ENCODE data around the gene MAPKAP1.
A peak's percentile ranks its signal among the peaks of the same experiment; 100 is the strongest.

Gene MAPKAP1

GRCh38 chr9:125739436-125739835 lies 32.4 kb upstream of the MAPKAP1 start:
- Histone ChIP-seq H3K9ac (ENCODE audit: low read depth in 1 of 2, low read length in 2 of 2) (no peak overlapping the region), H3K27ac (ENCODE audit: low read depth, low read length) (no peak overlapping the region), H3K9me3 (ENCODE audit: control insufficient read depth in 1 of 2, low read length in 2 of 2) (no peaks in the 10 kb centered on the region), H3K4me3 (ENCODE audit: low read depth in 1 of 2, low read length in 2 of 2) (no peak overlapping the region), H3K4me1 (ENCODE audit: control insufficient read depth in 1 of 2, insufficient read depth in 2 of 2, low read length in 2 of 2) (no peaks in the 10 kb centered on the region), H3K36me3 (ENCODE audit: control insufficient read depth in 1 of 2, insufficient read depth in 2 of 2, low read length in 2 of 2) (no peaks in the 10 kb centered on the region), H3K27me3 (ENCODE audit: control insufficient read depth in 1 of 2, insufficient read depth in 2 of 2, low read length in 2 of 2) (no peaks in the 10 kb centered on the region)

GRCh38 chr9:125732562-125732961 lies 25.6 kb upstream of the MAPKAP1 start:
- H3K36me3 ChIP-seq (ENCODE audit: control insufficient read depth in 1 of 2, insufficient read depth in 2 of 2, low read length in 2 of 2), result no peaks in the 10 kb centered on the region
- no peaks in the 10 kb centered on the region for H3K9me3 ChIP-seq (ENCODE audit: control insufficient read depth in 1 of 2, low read length in 2 of 2)
- H3K4me1 ChIP-seq (ENCODE audit: control insufficient read depth in 1 of 2, insufficient read depth in 2 of 2, low read length in 2 of 2), result no peaks in the 10 kb centered on the region
- no peak overlapping the region for H3K9ac ChIP-seq (ENCODE audit: low read depth in 1 of 2, low read length in 2 of 2)
- H3K27ac ChIP-seq (ENCODE audit: low read depth, low read length), result no peak overlapping the region
- H3K4me3 ChIP-seq (ENCODE audit: low read depth in 1 of 2, low read length in 2 of 2), result no peak overlapping the region
- peaks cover 0 to 6% of the 10 kb centered on the region in 2 donors for H3K27me3 ChIP-seq (ENCODE audit: control insufficient read depth in 1 of 2, insufficient read depth in 2 of 2, low read length in 2 of 2)

GRCh38 chr9:125730168-125730567 lies 23.2 kb upstream of the MAPKAP1 start:
- H3K27me3 ChIP-seq (ENCODE audit: control insufficient read depth in 1 of 2, insufficient read depth in 2 of 2, low read length in 2 of 2), result peaks cover 0 to 10% of the 10 kb centered on the region in 2 donors
- no peaks in the 10 kb centered on the region for H3K9me3 ChIP-seq (ENCODE audit: control insufficient read depth in 1 of 2, low read length in 2 of 2)
- no peak overlapping the region for H3K4me3 ChIP-seq (ENCODE audit: low read depth in 1 of 2, low read length in 2 of 2)
- H3K9ac ChIP-seq (ENCODE audit: low read depth in 1 of 2, low read length in 2 of 2), result no peak overlapping the region
- H3K36me3 ChIP-seq (ENCODE audit: control insufficient read depth in 1 of 2, insufficient read depth in 2 of 2, low read length in 2 of 2), result no peaks in the 10 kb centered on the region
- H3K27ac ChIP-seq (ENCODE audit: low read depth, low read length), result no peak overlapping the region
- H3K4me1 ChIP-seq (ENCODE audit: control insufficient read depth in 1 of 2, insufficient read depth in 2 of 2, low read length in 2 of 2), result no peaks in the 10 kb centered on the region

GRCh38 chr9:125726456-125727132 lies 19.6 kb upstream of the MAPKAP1 start:
- no peaks in the 10 kb centered on the region for H3K9me3 ChIP-seq (ENCODE audit: control insufficient read depth in 1 of 2, low read length in 2 of 2)
- no peak overlapping the region for H3K9ac ChIP-seq (ENCODE audit: low read depth in 1 of 2, low read length in 2 of 2)
- H3K27ac ChIP-seq (ENCODE audit: low read depth, low read length), result no peak overlapping the region
- H3K36me3 ChIP-seq (ENCODE audit: control insufficient read depth in 1 of 2, insufficient read depth in 2 of 2, low read length in 2 of 2), result no peaks in the 10 kb centered on the region
- no peaks in the 10 kb centered on the region for H3K4me1 ChIP-seq (ENCODE audit: control insufficient read depth in 1 of 2, insufficient read depth in 2 of 2, low read length in 2 of 2)
- no peak overlapping the region for H3K4me3 ChIP-seq (ENCODE audit: low read depth in 1 of 2, low read length in 2 of 2)
- peaks cover 0 to 5% of the 10 kb centered on the region in 2 donors for H3K27me3 ChIP-seq (ENCODE audit: control insufficient read depth in 1 of 2, insufficient read depth in 2 of 2, low read length in 2 of 2)

DNA sequence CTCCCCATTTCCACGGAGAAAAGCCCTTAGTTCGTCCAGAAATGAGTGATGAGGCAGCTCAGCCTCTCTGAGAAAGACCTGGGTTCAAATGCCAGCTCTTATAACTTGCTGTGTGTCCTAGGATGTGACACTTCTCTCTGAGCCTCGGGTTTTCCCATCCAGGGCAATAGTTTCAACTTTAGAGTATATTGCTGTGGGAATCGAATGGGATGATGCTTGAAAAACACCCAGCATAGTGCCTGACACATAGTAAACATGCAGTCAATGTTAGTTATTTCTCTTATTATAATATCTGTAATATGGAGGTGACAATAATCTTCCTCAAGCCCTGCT lies 430 bp upstream of the MAPKAP1 start:
- Histone ChIP-seq H3K27me3 (ENCODE audit: control insufficient read depth in 1 of 2, insufficient read depth in 2 of 2, low read length in 2 of 2) (no peaks in the 10 kb centered on the region), H3K27ac (ENCODE audit: low read depth, low read length) (no peak overlapping the region), H3K9ac (ENCODE audit: low read depth in 1 of 2, low read length in 2 of 2) (peak overlapping the region; percentile 58 to 83), H3K36me3 (ENCODE audit: control insufficient read depth in 1 of 2, insufficient read depth in 2 of 2, low read length in 2 of 2) (no peaks in the 10 kb centered on the region), H3K4me3 (ENCODE audit: low read depth in 1 of 2, low read length in 2 of 2) (peak overlapping the region; percentile 82 to 83), H3K9me3 (ENCODE audit: control insufficient read depth in 1 of 2, low read length in 2 of 2) (no peaks in the 10 kb centered on the region), H3K4me1 (ENCODE audit: control insufficient read depth in 1 of 2, insufficient read depth in 2 of 2, low read length in 2 of 2) (peaks cover 12 to 17% of the 10 kb centered on the region in 2 donors)

DNA sequence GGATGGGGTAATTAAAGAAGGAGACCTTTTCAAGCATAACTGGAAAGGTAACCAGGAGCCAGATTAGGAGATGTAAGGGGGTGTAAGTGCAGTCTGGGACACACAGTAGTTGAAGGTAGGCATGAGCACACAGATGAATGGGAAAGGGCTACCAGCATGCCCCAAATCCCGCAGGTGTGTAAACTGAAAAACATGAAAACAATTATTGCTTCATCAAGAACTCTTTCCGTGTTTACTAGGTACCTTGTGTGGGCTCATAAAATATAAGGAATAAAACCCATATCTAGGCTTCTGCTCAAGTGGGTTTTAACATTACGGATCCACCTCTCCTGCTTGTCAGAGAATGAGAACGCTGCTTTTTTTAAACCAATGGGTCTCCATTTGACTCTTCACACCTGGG lies 1.1 kb downstream of the MAPKAP1 start:
- H3K4me3 ChIP-seq (ENCODE audit: low read depth in 1 of 2, low read length in 2 of 2), result peak overlapping the region; percentile 82 to 83
- no peaks in the 10 kb centered on the region for H3K9me3 ChIP-seq (ENCODE audit: control insufficient read depth in 1 of 2, low read length in 2 of 2)
- H3K36me3 ChIP-seq (ENCODE audit: control insufficient read depth in 1 of 2, insufficient read depth in 2 of 2, low read length in 2 of 2), result no peaks in the 10 kb centered on the region
- peak overlapping the region in 1 of 2 donors; percentile 83 for H3K9ac ChIP-seq (ENCODE audit: low read depth in 1 of 2, low read length in 2 of 2)
- peaks cover 12 to 21% of the 10 kb centered on the region in 2 donors for H3K4me1 ChIP-seq (ENCODE audit: control insufficient read depth in 1 of 2, insufficient read depth in 2 of 2, low read length in 2 of 2)
- H3K27me3 ChIP-seq (ENCODE audit: control insufficient read depth in 1 of 2, insufficient read depth in 2 of 2, low read length in 2 of 2), result no peaks in the 10 kb centered on the region
- no peak overlapping the region for H3K27ac ChIP-seq (ENCODE audit: low read depth, low read length)

DNA sequence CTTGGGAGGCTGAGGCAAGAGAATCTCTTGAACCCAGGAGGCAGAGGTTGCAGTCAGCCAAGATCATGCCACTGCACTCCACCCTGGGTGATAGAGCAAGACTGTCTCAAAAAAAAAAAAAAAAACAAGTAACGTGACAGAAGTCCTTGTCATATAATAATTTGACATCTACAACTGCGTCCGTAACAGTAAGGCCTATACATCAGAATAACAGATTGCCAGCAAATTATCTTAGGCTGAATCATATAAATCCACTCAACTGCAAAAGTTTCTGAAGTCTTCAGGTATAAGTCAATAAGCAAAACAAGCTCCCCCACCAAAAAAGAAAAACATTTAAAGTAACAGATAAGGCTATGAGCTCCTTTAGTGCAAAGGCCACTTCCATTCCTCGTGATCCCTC lies 3.3 kb downstream of the MAPKAP1 start:
- no peak overlapping the region for H3K9ac ChIP-seq (ENCODE audit: low read depth in 1 of 2, low read length in 2 of 2)
- no peak overlapping the region for H3K27ac ChIP-seq (ENCODE audit: low read depth, low read length)

GRCh38 chr9:125701351-125701750 lies 5.7 kb downstream of the MAPKAP1 start:
- peaks cover 6 to 16% of the 10 kb centered on the region in 2 donors for H3K4me1 ChIP-seq (ENCODE audit: control insufficient read depth in 1 of 2, insufficient read depth in 2 of 2, low read length in 2 of 2)
- no peak overlapping the region for H3K9ac ChIP-seq (ENCODE audit: low read depth in 1 of 2, low read length in 2 of 2)
- H3K9me3 ChIP-seq (ENCODE audit: control insufficient read depth in 1 of 2, low read length in 2 of 2), result no peaks in the 10 kb centered on the region
- no peaks in the 10 kb centered on the region for H3K36me3 ChIP-seq (ENCODE audit: control insufficient read depth in 1 of 2, insufficient read depth in 2 of 2, low read length in 2 of 2)
- no peaks in the 10 kb centered on the region for H3K27me3 ChIP-seq (ENCODE audit: control insufficient read depth in 1 of 2, insufficient read depth in 2 of 2, low read length in 2 of 2)
- H3K4me3 ChIP-seq (ENCODE audit: low read depth in 1 of 2, low read length in 2 of 2), result no peak overlapping the region
- H3K27ac ChIP-seq (ENCODE audit: low read depth, low read length), result no peak overlapping the region

More for the DNA sequence above, 3.3 kb downstream of the MAPKAP1 start:
- Histone ChIP-seq H3K4me3 (ENCODE audit: low read depth in 1 of 2, low read length in 2 of 2) (no peak overlapping the region), H3K36me3 (ENCODE audit: control insufficient read depth in 1 of 2, insufficient read depth in 2 of 2, low read length in 2 of 2) (no peaks in the 10 kb centered on the region), H3K27me3 (ENCODE audit: control insufficient read depth in 1 of 2, insufficient read depth in 2 of 2, low read length in 2 of 2) (no peaks in the 10 kb centered on the region), H3K9me3 (ENCODE audit: control insufficient read depth in 1 of 2, low read length in 2 of 2) (no peaks in the 10 kb centered on the region), H3K4me1 (ENCODE audit: control insufficient read depth in 1 of 2, insufficient read depth in 2 of 2, low read length in 2 of 2) (peaks cover 12 to 21% of the 10 kb centered on the region in 2 donors)

GRCh38 chr9:125700791-125701190 lies 6.2 kb downstream of the MAPKAP1 start:
- Histone ChIP-seq H3K27ac (ENCODE audit: low read depth, low read length) (no peak overlapping the region), H3K4me1 (ENCODE audit: control insufficient read depth in 1 of 2, insufficient read depth in 2 of 2, low read length in 2 of 2) (peaks cover 0 to 10% of the 10 kb centered on the region in 2 donors), H3K9me3 (ENCODE audit: control insufficient read depth in 1 of 2, low read length in 2 of 2) (no peaks in the 10 kb centered on the region), H3K36me3 (ENCODE audit: control insufficient read depth in 1 of 2, insufficient read depth in 2 of 2, low read length in 2 of 2) (no peaks in the 10 kb centered on the region), H3K9ac (ENCODE audit: low read depth in 1 of 2, low read length in 2 of 2) (no peak overlapping the region), H3K27me3 (ENCODE audit: control insufficient read depth in 1 of 2, insufficient read depth in 2 of 2, low read length in 2 of 2) (no peaks in the 10 kb centered on the region), H3K4me3 (ENCODE audit: low read depth in 1 of 2, low read length in 2 of 2) (no peak overlapping the region)

GRCh38 chr9:125699870-125700269 lies 7.1 kb downstream of the MAPKAP1 start:
- H3K4me3 ChIP-seq (ENCODE audit: low read depth in 1 of 2, low read length in 2 of 2), result no peak overlapping the region
- H3K36me3 ChIP-seq (ENCODE audit: control insufficient read depth in 1 of 2, insufficient read depth in 2 of 2, low read length in 2 of 2), result no peaks in the 10 kb centered on the region

More at GRCh38 chr9:125699870-125700269, 7.1 kb downstream of the MAPKAP1 start:
- no peaks in the 10 kb centered on the region for H3K27me3 ChIP-seq (ENCODE audit: control insufficient read depth in 1 of 2, insufficient read depth in 2 of 2, low read length in 2 of 2)
- H3K27ac ChIP-seq (ENCODE audit: low read depth, low read length), result no peak overlapping the region
- H3K9me3 ChIP-seq (ENCODE audit: control insufficient read depth in 1 of 2, low read length in 2 of 2), result no peaks in the 10 kb centered on the region
- peaks cover 0 to 4% of the 10 kb centered on the region in 2 donors for H3K4me1 ChIP-seq (ENCODE audit: control insufficient read depth in 1 of 2, insufficient read depth in 2 of 2, low read length in 2 of 2)
- no peak overlapping the region for H3K9ac ChIP-seq (ENCODE audit: low read depth in 1 of 2, low read length in 2 of 2)

Data from duodenal mucosa (tissue), 2 donors.